Cerebellar nuclear complex (tissue), 1 donor: ENCODE data around the gene PRKCZ.

Source experiments
- DNase-seq, 2 experiments: peaks; one replicate each; lab custom pipeline; 2025; lab: John Stamatoyannopoulos, UW

PRKCZ gene

DNA sequence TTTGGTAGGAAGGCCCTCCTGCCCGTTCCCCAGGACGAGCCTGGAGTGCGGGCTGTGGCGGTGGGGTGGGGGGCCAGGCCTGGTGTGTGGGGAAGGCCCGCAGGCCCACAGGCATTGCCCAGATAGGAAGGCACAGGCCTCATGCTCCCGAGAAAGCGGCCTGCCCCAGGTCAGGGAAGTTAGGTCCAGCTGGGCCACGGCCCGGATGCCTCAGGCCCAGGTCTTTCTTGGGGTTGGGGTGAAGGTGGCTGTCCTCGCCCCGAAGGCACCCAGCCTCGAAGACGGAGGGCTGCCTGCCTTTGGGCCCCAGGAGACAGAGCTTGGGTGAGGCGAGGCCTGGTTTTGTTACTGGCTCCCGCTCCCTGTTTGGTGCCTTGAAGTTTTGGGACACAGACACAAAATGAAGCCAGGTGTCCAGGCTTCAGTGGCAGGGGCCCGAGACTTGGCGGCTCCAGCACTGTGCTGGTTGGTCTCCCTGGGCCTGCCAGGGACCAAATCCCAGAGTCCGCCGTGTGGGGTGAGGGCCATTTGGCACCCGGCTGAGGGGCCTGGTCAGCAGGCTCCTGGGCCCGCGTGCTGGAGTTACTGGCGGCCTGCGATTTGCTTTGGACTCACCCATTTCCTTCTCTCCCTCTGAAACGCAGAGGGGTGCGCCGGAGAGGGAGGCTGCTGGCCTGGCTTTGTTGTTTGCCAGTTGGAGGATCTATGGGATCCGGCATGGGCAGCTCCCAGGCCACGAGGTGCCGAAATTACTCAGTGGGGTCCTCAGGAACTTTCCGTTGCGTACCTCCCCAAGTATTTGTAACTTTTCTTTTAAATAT lies 179.9 kb downstream of the PRKCZ start:
- DNase-seq, result no peak

DNA sequence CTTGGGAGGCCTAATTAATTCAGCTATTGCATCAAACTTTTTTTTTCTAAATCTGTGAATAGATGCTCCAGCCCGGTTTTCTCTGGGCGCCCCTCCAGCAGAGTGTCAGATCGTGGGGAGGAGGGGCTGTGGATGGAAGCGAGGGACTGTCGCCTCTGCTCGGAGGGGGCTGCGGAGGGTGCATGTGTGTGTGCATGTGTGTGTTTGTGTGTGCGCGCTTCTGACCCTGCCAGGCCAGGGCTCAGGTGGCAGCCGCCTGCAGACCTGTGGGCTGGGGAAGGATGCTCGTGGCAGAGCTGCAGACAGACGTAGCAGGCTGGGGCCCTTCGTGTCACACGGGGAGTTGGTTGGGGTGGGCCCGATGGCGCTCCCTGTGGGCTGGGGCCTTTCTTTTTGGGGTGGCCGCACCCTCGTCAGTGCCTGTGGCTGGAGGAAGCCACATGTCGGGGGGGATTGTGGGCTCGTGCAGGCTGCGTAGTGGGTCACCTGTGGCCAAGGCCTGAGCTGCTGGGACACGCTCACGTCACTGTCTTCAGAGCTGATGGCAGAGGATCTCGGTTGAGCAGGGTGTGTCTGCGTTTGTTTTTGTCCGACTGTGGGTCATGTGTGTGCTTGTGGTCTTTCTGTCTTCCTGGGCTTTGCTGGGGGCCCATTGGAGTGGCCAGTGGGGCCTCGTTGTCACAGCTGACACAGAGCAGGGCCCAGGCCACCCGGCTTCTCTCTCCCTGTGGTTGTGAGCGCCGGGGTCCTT lies 180.7 kb downstream of the PRKCZ start:
- no peak for DNase-seq

DNA sequence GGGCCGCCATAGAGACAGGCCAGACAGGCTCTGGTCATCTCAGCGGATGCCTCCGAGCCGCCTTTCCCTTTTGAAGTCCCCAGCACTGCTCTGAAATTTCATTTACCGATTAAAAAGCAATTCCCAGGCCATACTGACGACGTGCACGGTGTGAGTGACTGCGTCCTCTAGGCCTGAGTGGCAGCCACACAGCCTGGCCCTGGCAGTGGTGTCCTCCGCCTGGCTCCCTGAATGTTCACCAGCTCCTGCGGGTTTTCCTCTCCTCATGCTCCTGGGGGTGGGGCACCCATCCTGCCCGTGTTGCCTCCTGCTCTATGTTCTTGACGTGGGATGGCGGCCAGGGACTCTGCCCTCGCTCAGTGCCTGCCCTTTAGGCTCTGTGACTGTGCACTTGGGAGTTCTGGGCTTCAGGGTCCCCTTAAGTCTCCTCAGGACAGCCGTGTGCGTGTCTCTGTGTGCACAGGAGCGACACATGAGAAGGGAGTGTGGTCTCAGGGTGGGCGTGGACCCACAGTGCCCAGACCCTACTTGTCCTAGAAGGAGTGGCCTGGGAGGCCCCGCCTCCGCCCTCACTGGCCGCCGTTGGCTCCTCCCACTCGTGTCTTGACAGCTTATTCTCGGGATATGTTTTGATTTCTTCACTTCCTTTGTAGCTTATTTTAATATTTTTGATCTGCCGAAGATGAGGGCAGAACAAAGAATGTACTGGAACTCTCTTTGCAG lies 181.5 kb downstream of the PRKCZ start:
- DNase-seq, result no peak

DNA sequence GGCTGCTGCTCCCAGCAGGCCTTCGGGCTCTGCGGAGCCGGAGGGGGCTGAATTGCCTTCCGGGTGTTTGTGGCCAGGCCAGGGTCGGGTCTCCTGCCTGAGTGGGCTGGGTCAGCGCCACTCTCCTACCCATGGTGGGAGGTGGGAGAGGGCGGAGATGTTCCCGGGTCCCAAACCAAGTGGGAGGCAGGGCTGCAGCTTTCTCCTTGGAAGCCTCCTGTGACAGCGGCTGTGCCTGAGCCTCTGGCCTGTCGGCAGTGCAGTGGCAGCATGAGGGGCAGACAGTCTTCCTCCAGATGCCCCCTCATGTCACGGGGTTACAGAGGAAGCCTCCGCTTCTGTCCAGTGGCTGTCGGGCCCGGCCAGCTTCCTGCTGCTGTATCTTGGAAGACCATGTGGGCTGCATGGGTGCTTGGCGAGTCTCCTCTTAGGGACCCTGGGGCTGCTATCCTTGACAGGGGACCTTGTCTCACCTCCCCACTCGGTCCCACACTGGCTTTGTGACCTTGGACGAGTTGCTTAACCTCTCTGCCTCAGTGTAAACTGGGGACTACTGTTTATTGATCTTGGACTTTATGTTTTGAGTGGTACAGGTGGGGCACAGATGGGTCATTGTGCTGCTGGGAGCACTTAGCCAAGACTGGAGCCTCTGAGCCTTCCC lies 182.2 kb downstream of the PRKCZ start:
- DNase-seq, result no peak

DNA sequence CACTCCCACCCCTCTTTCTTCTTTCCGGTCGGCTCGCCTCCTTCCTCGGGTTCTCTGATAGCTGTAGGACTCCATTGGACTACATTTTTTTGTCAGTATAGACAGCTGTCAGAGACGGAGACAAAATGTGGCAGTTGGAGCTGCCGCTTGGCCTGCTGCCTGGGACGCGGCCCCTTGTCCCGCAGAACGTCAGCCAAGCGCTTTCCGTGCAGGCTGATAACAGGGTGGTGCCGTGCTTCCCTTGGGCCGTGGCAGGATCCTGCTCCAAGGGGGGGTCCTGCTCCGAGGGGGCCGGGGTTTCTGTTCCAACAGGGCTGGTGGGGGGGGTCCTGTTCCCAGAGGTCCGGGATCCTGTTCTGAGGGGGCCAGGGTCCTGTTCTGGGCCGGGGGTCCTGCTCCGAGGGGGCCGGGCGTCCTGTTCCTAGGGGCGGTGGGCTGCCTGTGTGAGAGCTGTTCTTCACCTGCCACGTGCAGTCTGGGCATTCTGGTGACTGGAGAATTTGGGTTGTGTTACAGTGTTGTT lies 182.8 kb downstream of the PRKCZ start:
- DNase-seq, result no peak

DNA sequence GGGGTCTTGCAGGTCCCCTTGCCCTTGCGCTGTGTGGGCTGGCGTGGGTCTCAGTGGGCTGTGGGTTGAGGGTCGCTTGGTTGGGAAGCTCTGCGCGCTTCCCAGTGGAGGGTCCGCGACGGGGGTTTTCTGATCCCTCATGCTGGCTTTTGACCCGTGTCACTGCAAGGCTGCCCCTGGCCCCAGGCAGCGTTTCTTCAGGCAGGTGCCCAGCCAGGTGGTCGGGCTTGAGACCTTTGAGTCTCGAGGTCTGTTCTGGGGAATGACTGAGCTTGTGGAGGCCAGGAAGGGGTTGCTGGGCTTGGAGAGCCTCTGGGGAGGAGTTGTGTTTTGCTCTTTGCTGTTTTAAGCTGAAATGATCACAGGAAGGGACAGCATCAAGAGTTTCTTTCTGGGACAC lies 183.3 kb downstream of the PRKCZ start:
- no peak for DNase-seq

DNA sequence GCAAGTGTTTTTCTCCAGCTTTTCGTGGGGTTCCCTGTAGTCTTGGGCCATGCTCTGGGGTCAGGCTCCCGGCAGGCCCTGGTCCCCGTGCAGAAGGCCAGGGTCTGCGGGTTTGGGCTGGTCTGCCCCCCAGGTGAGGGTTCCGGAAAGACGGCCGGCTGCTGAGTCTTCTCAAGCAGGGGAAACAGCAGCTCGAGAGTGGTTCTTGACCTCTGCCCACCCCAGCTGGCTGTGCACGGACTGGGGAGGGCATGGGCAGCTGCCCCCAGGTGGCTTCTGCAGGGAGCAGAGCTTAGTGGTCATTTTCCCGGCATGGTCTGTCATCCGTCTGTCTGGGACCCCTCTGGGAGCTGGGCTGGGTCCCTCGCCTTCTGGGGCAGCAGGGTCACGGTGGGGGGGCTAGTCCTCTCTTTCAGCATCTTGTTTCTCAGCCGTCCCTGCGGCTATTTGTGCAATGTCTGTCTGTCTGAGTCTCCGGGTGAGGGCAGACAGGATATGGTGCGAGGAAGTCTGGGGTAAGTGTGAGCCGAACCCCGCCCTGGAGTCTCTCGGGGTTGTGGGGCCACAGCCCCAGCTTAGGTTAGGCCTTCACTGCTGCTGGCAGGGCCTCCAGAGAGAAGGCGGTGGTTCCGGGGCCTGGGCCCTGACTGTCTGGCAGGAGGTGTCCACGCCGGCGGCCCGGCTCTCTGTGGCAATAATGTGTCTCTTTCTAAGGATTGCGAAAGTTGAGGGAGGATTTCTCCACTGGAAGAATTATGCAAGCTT lies 184.0 kb downstream of the PRKCZ start:
- no peak for DNase-seq

DNA sequence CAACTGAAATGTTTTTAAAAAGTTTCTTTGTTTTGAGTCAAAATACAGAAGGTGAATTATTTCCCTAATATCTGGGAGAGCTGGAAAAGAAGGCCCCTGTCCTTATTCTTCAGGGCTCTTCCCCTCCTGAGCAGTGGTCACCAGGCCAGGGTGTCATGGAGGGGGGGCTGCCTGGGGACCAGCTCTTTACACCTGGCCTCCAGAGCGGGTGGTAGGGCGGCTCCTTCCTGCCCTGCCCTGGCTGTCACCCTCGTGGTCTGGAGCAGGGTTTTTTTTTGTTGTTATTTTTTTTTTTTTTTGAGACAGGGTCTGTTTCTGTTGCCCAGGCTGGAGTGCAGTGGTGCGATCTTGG lies 184.5 kb downstream of the PRKCZ start:
- no peak for DNase-seq
